Adrenal gland (tissue), 12 donors: ENCODE data around the gene CARMIL3. TPM values are rescaled to one million over a fixed set of nuclear protein-coding genes. Genes with fewer than 3 reads are reported as not detected.

Experiments
- DNase-seq, 7 donors: peaks; one replicate each; pipeline ENCODE4 v3.0.0-alpha.2; 2019 to 2020
- H3K27ac ChIP-seq, 5 donors: fragments of 200-600 bp; sonication (generic) in 4 of 5; 1 replicate in 3 of 5; 2 replicates in 2 of 5; pipeline versions ENCODE4 v1.5.1 to v1.8.0; 2016 to 2020; ENCODE audit warnings: mild to moderate bottlenecking in 1 of 5
- H3K27me3 ChIP-seq: fragments of 200-600 bp; 2 replicates; pipeline ENCODE4 v1.8.0; 2021
- H3K36me3 ChIP-seq, 2 donors: fragments of 200-600 bp; replicated peaks in 1 of 2; 1 replicate in 1 of 2; 2 replicates in 1 of 2; pipeline versions ENCODE4 v1.5.1 to v1.8.0; 2018 to 2022
- H3K4me1 ChIP-seq, 2 donors: fragments of 200-600 bp; replicated peaks in 1 of 2; 1 replicate in 1 of 2; 2 replicates in 1 of 2; pipeline versions ENCODE4 v1.5.1 to v1.8.0; 2018 to 2021
- H3K4me3 ChIP-seq, 4 donors: fragments of 200-600 bp; sonication (generic) in 3 of 4; one replicate each; pipeline ENCODE4 v1.5.1; 2016 to 2018
- H3K9me3 ChIP-seq, 3 donors: fragments of 200-600 bp; sonication (generic) in 1 of 3; replicated peaks in 1 of 3; 1 replicate in 2 of 3; 2 replicates in 1 of 3; pipeline versions ENCODE4 v1.5.1 to v1.8.0; 2016 to 2021
- CTCF ChIP-seq, 6 experiments: fragments of 450-650 bp in 4 of 6; fragments of 200-600 bp in 2 of 6; sonication (generic) in 1 of 6; IDR thresholded peaks; 1 replicate in 5 of 6; 2 replicates in 1 of 6; pipeline versions ENCODE4 v1.5.1 to v1.8.0; 2016 to 2021; ENCODE audit warnings: antibody characterized with exemption in 6 of 6, mild to moderate bottlenecking in 2 of 6, moderate library complexity in 1 of 6
- POLR2A ChIP-seq, 2 donors: fragments of 450-650 bp; IDR thresholded peaks; one replicate each; pipeline ENCODE4 v1.6.1; 2017; ENCODE audit warnings: antibody characterized with exemption in 2 of 2, mild to moderate bottlenecking in 2 of 2, moderate library complexity in 1 of 2
- WGBS, 4 donors: extraction: QIAGEN DNeasy Blood & Tissue Kit in 2 of 4; methylation state at CpG; one replicate each; pipeline versions ENCODE4 v1.1.5 to v1.1.7; 2013 to 2017; 5-methylcytosine and 5-hydroxymethylcytosine counted together
- intact Hi-C, 2 donors: fragments of 100-400 bp; cut with DNase I; formaldehyde crosslinking; loops; one replicate each; pipeline versions ENCODE4 v1.14.1 to v1.15.0; 2022 to 2023
- polyA plus RNA-seq, 3 donors: library from polyadenylated mRNA; stranded (reverse); fragments of 200-250 nt in 2 of 3; fragments of 350-450 nt in 1 of 3; fragmentation: Illumina TruSeq in 1 of 3; extraction: RNeasy Lipid Tissue Mini Kit (QIAGEN cat#74804) in 1 of 3; gene quantifications; one replicate each; pipeline ENCODE4 v1.2.3, GENCODE V29; 2013 to 2014
- total RNA-seq, 9 donors: library from RNA; depleted of rRNA in 4 of 9; stranded (reverse); fragments of >200 nt in 4 of 9; fragments of 120-200 nt in 1 of 9; fragmentation: NEBNext Ultra II Directional in 1 of 9; extraction: Animal tissue kit (Norgen Biotek cat#: 25700) in 1 of 9; gene quantifications; one replicate each; pipeline versions ENCODE4 v1.1.0 to v1.2.4, GENCODE V29; 2013 to 2023
- donor health status: healthy with polysubstance abuse.
- donor health status: Bipolar disorder and iron deficiency.
- donor health status: DM: yes; HTN: yes; CAD: no.
- donor health status: DM: no; HTN: no; CAD: no.
- donor health status: DM: no; HTN: no; CAD: no.
- donor health status: DM: yes; HTN: yes; CAD: no.

CARMIL3 gene
- total and polyA plus RNA-seq, 12 donors: 0.17 to 5.8 (median 0.74) TPM; not detected in 1

- H3K36me3 ChIP-seq: no peaks in the 10 kb centered on the region
- 80 to 86% (median 85%) methylated on average over 17 to 26 of the region's 26 CpGs for WGBS, 4 donors
- H3K9me3 ChIP-seq: no peaks in the 10 kb centered on the region
Observed at GRCh38 chr14:24072881-24073877, 21.4 kb downstream of the CARMIL3 start.

GRCh38 chr14:24074625-24075484 is 23.0 kb downstream of the CARMIL3 start:
- H3K27ac ChIP-seq: no peak overlapping the region
- no peaks in the 10 kb centered on the region for H3K4me1 ChIP-seq
- intact Hi-C loops: no loop called here
- no peaks in the 10 kb centered on the region for H3K36me3 ChIP-seq
- 76 to 85% (median 81%) methylated on average over 9 to 11 of the region's 11 CpGs for WGBS, 4 donors
- DNase-seq: no peak
- H3K27me3 ChIP-seq: no peaks in the 10 kb centered on the region
- H3K4me3 ChIP-seq: no peak overlapping the region
- TF ChIP-seq CTCF (IDR thresholded peaks at IDR 0.05) (no peak), POLR2A (IDR thresholded peaks at IDR 0.05) (no peak)
- no peaks in the 10 kb centered on the region for H3K9me3 ChIP-seq

More at GRCh38 chr14:24072881-24073877, 21.4 kb downstream of the CARMIL3 start:
- Histone ChIP-seq H3K27me3 (no peaks in the 10 kb centered on the region), H3K4me3 (no peak overlapping the region), H3K27ac (no peak overlapping the region), H3K4me1 (no peaks in the 10 kb centered on the region)
- TF ChIP-seq POLR2A (IDR thresholded peaks at IDR 0.05) (no peak), CTCF (IDR thresholded peaks at IDR 0.05) (no peak)
- no peak for DNase-seq
- intact Hi-C loops: no loop called here

- WGBS, 4 donors: 70 to 86% (median 77%) methylated on average over 9 to 11 of the region's 11 CpGs
- no peaks in the 10 kb centered on the region for H3K27me3 ChIP-seq
- no peak overlapping the region for H3K27ac ChIP-seq
- intact Hi-C loops: no loop called here
- no peak for DNase-seq
- H3K36me3 ChIP-seq: no peaks in the 10 kb centered on the region
- no peak overlapping the region for H3K4me3 ChIP-seq
- no peaks in the 10 kb centered on the region for H3K9me3 ChIP-seq
- H3K4me1 ChIP-seq: no peaks in the 10 kb centered on the region
- TF ChIP-seq CTCF (IDR thresholded peaks at IDR 0.05): no peak
- TF ChIP-seq POLR2A (IDR thresholded peaks at IDR 0.05): no peak
Observed at GRCh38 chr14:24075485-24076301, 23.9 kb downstream of the CARMIL3 start.
